DOHH2 (cell line): ENCODE measurements around the gene L3MBTL4.

Source experiments
- EZH2phosphoT487 ChIP-seq: fragments of 200-600 bp; sonication (generic); IDR thresholded peaks from 2 replicates; pipeline ENCODE4 v1.6.1; 2017; ENCODE audit warnings: borderline replicate concordance, mild to moderate bottlenecking, antibody characterized with exemption, low read length, moderate library complexity, mixed read lengths
- TF ChIP-seq, protein P1 (sequence below): fragments of 200-600 bp; sonication (generic); IDR thresholded peaks from one replicate; pipeline ENCODE4 v1.5.1; 2014; ENCODE audit warnings: antibody characterized with exemption, mild to moderate bottlenecking, low read depth, low read length; ENCODE audit not compliant: poor library complexity, severe bottlenecking

DNA sequence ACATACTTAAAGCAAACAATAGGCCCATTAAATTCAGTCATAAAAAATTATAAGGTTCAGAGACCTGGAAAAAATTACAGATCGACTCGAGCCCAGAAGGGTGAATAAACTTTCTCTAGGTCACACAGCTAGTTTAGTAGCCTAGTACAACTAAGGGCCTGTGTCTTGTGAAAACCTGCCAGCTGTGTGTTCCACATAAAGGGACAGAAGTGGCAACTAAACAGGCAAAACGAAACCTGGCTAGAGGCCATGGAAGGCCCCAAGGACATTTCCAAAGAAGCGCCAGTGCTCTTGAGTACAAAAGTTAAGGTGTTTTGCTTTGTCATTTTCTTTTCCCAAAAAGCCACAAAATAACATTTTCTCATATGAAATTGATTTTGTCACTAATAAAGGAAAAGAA is 164.9 kb downstream of the L3MBTL4 start:
- TF ChIP-seq, protein P1, sequence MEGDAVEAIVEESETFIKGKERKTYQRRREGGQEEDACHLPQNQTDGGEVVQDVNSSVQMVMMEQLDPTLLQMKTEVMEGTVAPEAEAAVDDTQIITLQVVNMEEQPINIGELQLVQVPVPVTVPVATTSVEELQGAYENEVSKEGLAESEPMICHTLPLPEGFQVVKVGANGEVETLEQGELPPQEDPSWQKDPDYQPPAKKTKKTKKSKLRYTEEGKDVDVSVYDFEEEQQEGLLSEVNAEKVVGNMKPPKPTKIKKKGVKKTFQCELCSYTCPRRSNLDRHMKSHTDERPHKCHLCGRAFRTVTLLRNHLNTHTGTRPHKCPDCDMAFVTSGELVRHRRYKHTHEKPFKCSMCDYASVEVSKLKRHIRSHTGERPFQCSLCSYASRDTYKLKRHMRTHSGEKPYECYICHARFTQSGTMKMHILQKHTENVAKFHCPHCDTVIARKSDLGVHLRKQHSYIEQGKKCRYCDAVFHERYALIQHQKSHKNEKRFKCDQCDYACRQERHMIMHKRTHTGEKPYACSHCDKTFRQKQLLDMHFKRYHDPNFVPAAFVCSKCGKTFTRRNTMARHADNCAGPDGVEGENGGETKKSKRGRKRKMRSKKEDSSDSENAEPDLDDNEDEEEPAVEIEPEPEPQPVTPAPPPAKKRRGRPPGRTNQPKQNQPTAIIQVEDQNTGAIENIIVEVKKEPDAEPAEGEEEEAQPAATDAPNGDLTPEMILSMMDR = no peak
- TF ChIP-seq EZH2phosphoT487 = no peak
